Nephron (organoid): ENCODE results near the gene KCNS1.
"Not testable (repeated sequence)": the region's sequence is repeated elsewhere in the genome, so short reads cannot be mapped to it uniquely, and the experiment has no call there.

Experiments
- H3K27ac Mint-ChIP-seq, 3 experiments: 2 replicates each; pipeline ENCODE4 v1.8.0; 2020; ENCODE audit warnings: mixed read lengths in 3 of 3, mild to moderate bottlenecking in 2 of 3, moderate library complexity in 1 of 3
- H3K27me3 Mint-ChIP-seq: 2 replicates; pipeline ENCODE4 v1.8.0; 2021; ENCODE audit warnings: low read depth, mild to moderate bottlenecking, moderate library complexity, mixed read lengths
- H3K36me3 Mint-ChIP-seq: 2 replicates; pipeline ENCODE4 v1.8.0; 2020; ENCODE audit warnings: low read depth, mixed read lengths
- H3K4me1 Mint-ChIP-seq: 2 replicates; pipeline ENCODE4 v1.8.0; 2020; ENCODE audit warnings: mixed read lengths
- H3K4me3 Mint-ChIP-seq, 3 experiments: 2 replicates each; pipeline ENCODE4 v1.8.0; 2020; ENCODE audit warnings: mild to moderate bottlenecking in 3 of 3, mixed read lengths in 3 of 3, moderate library complexity in 2 of 3
- H3K9me3 Mint-ChIP-seq: 2 replicates; pipeline ENCODE4 v1.8.0; 2020; ENCODE audit warnings: mixed read lengths
- CTCF ChIP-seq, 3 experiments: fragments of 200-600 bp; sonication (generic); IDR thresholded peaks; one replicate each; pipeline ENCODE4 v1.5.0; 2021; ENCODE audit warnings: antibody characterized with exemption in 3 of 3; ENCODE audit not compliant: unreplicated experiment in 3 of 3

The KCNS1 gene

GRCh38 chr20:45100563-45101245 lies at the start of gene KCNS1:
Gene KCNS1, minus strand, starts transcription at chr20:45101127. Its CDS starts 1,891 bp downstream, at chr20:45099236.
- H3K36me3 Mint-ChIP-seq: no peaks in the 10 kb centered on the region
- no peak for TF ChIP-seq CTCF (IDR thresholded peaks at IDR 0.05; ENCODE audit: unreplicated experiment in 3 of 3)
- peak within 1 kb of the TSS in 2 of 3 experiments; percentile 47 to 60 for H3K4me3 Mint-ChIP-seq
- peaks cover 80% of the 10 kb centered on the region for H3K27me3 Mint-ChIP-seq
- H3K4me1 Mint-ChIP-seq: no peaks in the 10 kb centered on the region
- H3K9me3 Mint-ChIP-seq: no peaks in the 10 kb centered on the region
- H3K27ac Mint-ChIP-seq: no peak within 1 kb of the TSS

- no peaks in the 10 kb centered on the region for H3K4me1 Mint-ChIP-seq
- no peak overlapping the region for H3K4me3 Mint-ChIP-seq
- no peak overlapping the region for H3K27ac Mint-ChIP-seq
- H3K36me3 Mint-ChIP-seq: no peaks in the 10 kb centered on the region
- peaks cover 43% of the 10 kb centered on the region for H3K27me3 Mint-ChIP-seq
- H3K9me3 Mint-ChIP-seq: no peaks in the 10 kb centered on the region
- TF ChIP-seq CTCF (IDR thresholded peaks at IDR 0.05; ENCODE audit: unreplicated experiment in 3 of 3): no peak
These were observed 48.1 kb upstream of the KCNS1 start for GRCh38 chr20:45149062-45149461.

- Mint-ChIP-seq H3K4me3 (no peak overlapping the region), H3K27ac (no peak overlapping the region), H3K4me1 (no peaks in the 10 kb centered on the region), H3K27me3 (peaks cover 21% of the 10 kb centered on the region), H3K36me3 (no peaks in the 10 kb centered on the region), H3K9me3 (no peaks in the 10 kb centered on the region)
- TF ChIP-seq CTCF (IDR thresholded peaks at IDR 0.05; ENCODE audit: unreplicated experiment in 3 of 3): no peak
These were observed 39.9 kb upstream of the KCNS1 start for GRCh38 chr20:45140836-45141235.

- H3K4me3 Mint-ChIP-seq, H3K36me3 Mint-ChIP-seq, H3K27ac Mint-ChIP-seq, H3K4me1 Mint-ChIP-seq, H3K9me3 Mint-ChIP-seq: not testable (repeated sequence)
- H3K27me3 Mint-ChIP-seq: peaks cover 14% of the 10 kb centered on the region
These were observed 38.9 kb upstream of the KCNS1 start for GRCh38 chr20:45139733-45140375.

- peak in 2 of 3 experiments; percentile 18 to 33 for TF ChIP-seq CTCF (IDR thresholded peaks at IDR 0.05; ENCODE audit: unreplicated experiment in 3 of 3)
- Mint-ChIP-seq H3K27me3 (peaks cover 9% of the 10 kb centered on the region), H3K9me3 (no peaks in the 10 kb centered on the region), H3K27ac (no peak overlapping the region), H3K36me3 (no peaks in the 10 kb centered on the region), H3K4me1 (no peaks in the 10 kb centered on the region), H3K4me3 (no peak overlapping the region)
These were observed 37.8 kb upstream of the KCNS1 start for GRCh38 chr20:45138561-45139300.

GRCh38 chr20:45136911-45137310 lies 36.0 kb upstream of the KCNS1 start:
- H3K4me3 Mint-ChIP-seq: no peak overlapping the region
- TF ChIP-seq CTCF (IDR thresholded peaks at IDR 0.05; ENCODE audit: unreplicated experiment in 3 of 3): no peak
- H3K9me3 Mint-ChIP-seq: no peaks in the 10 kb centered on the region
- peaks cover 19% of the 10 kb centered on the region for H3K27me3 Mint-ChIP-seq
- H3K27ac Mint-ChIP-seq: no peak overlapping the region
- H3K4me1 Mint-ChIP-seq: no peaks in the 10 kb centered on the region
- no peaks in the 10 kb centered on the region for H3K36me3 Mint-ChIP-seq
